HepG2 (cell line): ENCODE data around the gene MMP25. TPM values are rescaled to one million over a fixed set of nuclear protein-coding genes. Genes with fewer than 3 reads are reported as not detected.

Experiments used
- FOXO1 ChIP-seq: sonication (generic); formaldehyde crosslinking; IDR thresholded peaks from 2 replicates; pipeline ENCODE4 v1.4.0; 2020; ENCODE audit warnings: missing genetic modification reagents
- KLF11 ChIP-seq: IDR thresholded peaks from 2 replicates; pipeline ENCODE4 v1.6.1; 2016; ENCODE audit warnings: missing compliant biosample characterization
- MXI1 ChIP-seq: IDR thresholded peaks from 3 replicates; pipeline ENCODE4 v1.6.1; 2012; ENCODE audit warnings: low read depth, low read length, inconsistent platforms, borderline replicate concordance
- NFIC ChIP-seq: IDR thresholded peaks from 2 replicates; pipeline ENCODE4 v1.6.1; 2012; ENCODE audit warnings: mild to moderate bottlenecking, low read length, inconsistent platforms
- PHF8 ChIP-seq: sonication (generic); formaldehyde crosslinking; IDR thresholded peaks from 2 replicates; pipeline ENCODE4 v1.5.0; 2020; ENCODE audit warnings: missing genetic modification reagents
- POLR2AphosphoS5 ChIP-seq: IDR thresholded peaks from 2 replicates; pipeline ENCODE4 v1.6.1; 2012; ENCODE audit warnings: low read depth, low read length
- SIN3B ChIP-seq: fragments of 150-350 bp; IDR thresholded peaks from 2 replicates; pipeline ENCODE4 v1.6.1; 2014; ENCODE audit warnings: low read length
- SOX6 ChIP-seq, 2 experiments: fragments of 450-650 bp in 1 of 2; sonication (generic) in 1 of 2; formaldehyde crosslinking in 1 of 2; IDR thresholded peaks; 2 replicates each; pipeline versions ENCODE4 v1.4.0 to v1.6.1; 2017 to 2020; ENCODE audit warnings: antibody characterized with exemption in 1 of 2, mild to moderate bottlenecking in 1 of 2, missing genetic modification reagents in 1 of 2
- SRY ChIP-seq: sonication (generic); formaldehyde crosslinking; IDR thresholded peaks from 2 replicates; pipeline ENCODE4 v1.8.0; 2022; ENCODE audit warnings: mild to moderate bottlenecking, missing genetic modification reagents
- STAG1 ChIP-seq: sonication (generic); formaldehyde crosslinking; IDR thresholded peaks from 2 replicates; pipeline ENCODE4 v1.4.0; 2020; ENCODE audit warnings: missing genetic modification reagents
- U2AF2 ChIP-seq: fragments of 200-400 bp; formaldehyde crosslinking; IDR thresholded peaks from 2 replicates; pipeline ENCODE4 v1.6.1; 2017; ENCODE audit warnings: low read depth, mild to moderate bottlenecking, low read length
- ZFP36L2 ChIP-seq: sonication (generic); formaldehyde crosslinking; IDR thresholded peaks from 2 replicates; pipeline ENCODE4 v1.4.0; 2020; ENCODE audit warnings: missing genetic modification reagents
- ZKSCAN5 ChIP-seq: sonication (generic); formaldehyde crosslinking; IDR thresholded peaks from 2 replicates; pipeline ENCODE4 v1.5.1; 2020; ENCODE audit warnings: mild to moderate bottlenecking, missing genetic modification reagents
- ZMYM4 ChIP-seq: sonication (generic); formaldehyde crosslinking; IDR thresholded peaks from 2 replicates; pipeline ENCODE4 v1.8.1; 2023; ENCODE audit warnings: mild to moderate bottlenecking, missing genetic modification reagents
- ZNF12 ChIP-seq: sonication (generic); formaldehyde crosslinking; IDR thresholded peaks from 2 replicates; pipeline ENCODE4 v1.5.0; 2020; ENCODE audit warnings: missing genetic modification reagents
- ZNF20 ChIP-seq: sonication (generic); formaldehyde crosslinking; IDR thresholded peaks from 2 replicates; pipeline ENCODE4 v1.4.0; 2020; ENCODE audit warnings: mild to moderate bottlenecking, moderate library complexity, missing genetic modification reagents
- ZNF709 ChIP-seq: sonication (generic); formaldehyde crosslinking; IDR thresholded peaks from 2 replicates; pipeline ENCODE4 v1.5.0; 2020; ENCODE audit warnings: mild to moderate bottlenecking, missing genetic modification reagents
- ZNF790 ChIP-seq: sonication (generic); formaldehyde crosslinking; IDR thresholded peaks from 2 replicates; pipeline ENCODE4 v1.8.0; 2022; ENCODE audit warnings: missing genetic modification reagents, mild to moderate bottlenecking, borderline replicate concordance
- ZSCAN22 ChIP-seq: sonication (generic); formaldehyde crosslinking; IDR thresholded peaks from 2 replicates; pipeline ENCODE4 v1.4.0; 2020; ENCODE audit warnings: mild to moderate bottlenecking, missing genetic modification reagents
- polyA plus RNA-seq, 8 experiments: library from polyadenylated mRNA; depleted of rRNA in 3 of 8; stranded (reverse) in 7 of 8; unstranded in 1 of 8; fragments of >200 nt; fragmentation: Illumina TruSeq in 4 of 8; extraction: Trizol in 4 of 8; gene quantifications; 2 replicates each; pipeline versions ENCODE4 v1.2.1 to v1.2.3, GENCODE V29; 2011 to 2016; ENCODE audit warnings: low read depth in 4 of 8, missing spikeins in 1 of 8, mixed read lengths in 1 of 8; ENCODE audit not compliant: insufficient read depth in 1 of 8
- total RNA-seq, 5 experiments: library from RNA; depleted of rRNA; stranded (reverse); fragments of >200 nt; fragmentation: Illumina TruSeq; extraction: Trizol; gene quantifications; 2 replicates each; pipeline ENCODE4 v1.2.3, GENCODE V29; 2016; ENCODE audit warnings: low read depth in 1 of 5
- TF ChIP-seq, protein P1 (sequence below): sonication (generic); formaldehyde crosslinking; IDR thresholded peaks from 2 replicates; pipeline ENCODE4 v1.4.0; 2020; ENCODE audit warnings: mild to moderate bottlenecking, missing genetic modification reagents
- TF ChIP-seq, protein P2 (sequence below): sonication (generic); formaldehyde crosslinking; conservative IDR thresholded peaks from 2 replicates; pipeline ENCODE4 v1.4.0; 2020; ENCODE audit warnings: missing genetic modification reagents
- TF ChIP-seq, protein P3 (sequence below): IDR thresholded peaks from 2 replicates; pipeline ENCODE4 v1.6.1; 2016; ENCODE audit warnings: missing genetic modification reagents, missing compliant biosample characterization
- TF ChIP-seq, protein P4 (sequence below): sonication (generic); formaldehyde crosslinking; IDR thresholded peaks from 2 replicates; pipeline ENCODE4 v1.4.0; 2020; ENCODE audit warnings: missing genetic modification reagents

Gene MMP25
- total and polyA plus RNA-seq, 2 of the 13 experiments (the other 11 are each of a cell fraction or from before 2014, with no cell fraction given) = 0.04 to 0.08 TPM

DNA sequence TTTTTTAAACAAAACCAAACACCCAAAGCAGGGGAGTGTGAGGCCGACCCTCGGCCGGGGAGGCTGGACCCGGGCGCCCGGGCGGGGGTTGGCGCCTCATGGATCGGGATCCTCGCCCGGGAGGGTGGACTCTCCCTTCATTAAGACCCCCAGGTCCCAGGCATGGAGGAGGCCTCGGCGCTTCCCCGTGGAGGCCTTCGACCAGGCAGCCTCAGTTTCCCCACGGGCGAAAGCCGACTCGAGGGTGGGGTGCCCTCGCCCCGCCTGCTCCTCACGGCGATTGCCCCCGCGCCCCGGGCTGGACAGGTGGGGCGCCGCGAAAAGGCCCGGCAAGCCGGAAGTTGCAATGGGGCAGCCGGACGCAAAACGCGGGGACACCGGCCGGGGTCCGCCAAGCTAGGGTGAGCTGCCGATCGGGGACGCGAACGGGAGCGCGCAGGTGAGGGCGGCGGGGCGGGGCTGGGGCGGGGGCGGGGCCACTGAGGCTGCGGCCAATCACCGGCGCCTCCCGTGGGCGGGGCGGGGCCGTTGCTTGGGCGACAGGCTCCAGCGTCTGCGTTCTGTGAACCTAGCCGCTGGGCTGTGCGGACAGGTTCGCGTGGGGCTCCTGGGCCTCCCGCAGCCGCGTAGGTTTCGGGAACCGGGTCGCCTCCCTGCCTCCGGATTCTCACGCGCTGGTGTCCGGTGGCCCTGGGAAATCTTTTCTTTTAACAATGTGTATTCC, 60.0 kb downstream of the MMP25 start (continued):
- TF ChIP-seq U2AF2 (no peak), ZNF709 (CRISPR knock-in tag) (no peak), ZMYM4 (peak; percentile 65), SIN3B (no peak), ZFP36L2 (CRISPR knock-in tag) (no peak), ZNF790 (CRISPR knock-in tag) (no peak), SOX6 (IDR thresholded peaks at IDR 0.05) (no peak), SOX6 (CRISPR knock-in tag; IDR thresholded peaks at IDR 0.05) (peak; percentile 61), STAG1 (peak; percentile 6; the same call in 1 of the 2 replicates), POLR2AphosphoS5 (peak; percentile 80), ZNF12 (CRISPR knock-in tag) (no peak), ZNF20 (CRISPR knock-in tag) (no peak), NFIC (no peak), PHF8 (peak; percentile 95), SRY (CRISPR knock-in tag) (peak; percentile 66; the same call in 1 of the 2 replicates), ZKSCAN5 (no peak), FOXO1 (CRISPR knock-in tag) (no peak; the same call in 1 of the 2 replicates), MXI1 (peak; percentile 96; the same call in 2 of the 3 replicates), KLF11 (no peak), ZSCAN22 (CRISPR knock-in tag) (no peak)
- TF ChIP-seq, protein P1, sequence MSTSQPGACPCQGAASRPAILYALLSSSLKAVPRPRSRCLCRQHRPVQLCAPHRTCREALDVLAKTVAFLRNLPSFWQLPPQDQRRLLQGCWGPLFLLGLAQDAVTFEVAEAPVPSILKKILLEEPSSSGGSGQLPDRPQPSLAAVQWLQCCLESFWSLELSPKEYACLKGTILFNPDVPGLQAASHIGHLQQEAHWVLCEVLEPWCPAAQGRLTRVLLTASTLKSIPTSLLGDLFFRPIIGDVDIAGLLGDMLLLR (CRISPR knock-in tag) = peak; percentile 71
- TF ChIP-seq, protein P2, sequence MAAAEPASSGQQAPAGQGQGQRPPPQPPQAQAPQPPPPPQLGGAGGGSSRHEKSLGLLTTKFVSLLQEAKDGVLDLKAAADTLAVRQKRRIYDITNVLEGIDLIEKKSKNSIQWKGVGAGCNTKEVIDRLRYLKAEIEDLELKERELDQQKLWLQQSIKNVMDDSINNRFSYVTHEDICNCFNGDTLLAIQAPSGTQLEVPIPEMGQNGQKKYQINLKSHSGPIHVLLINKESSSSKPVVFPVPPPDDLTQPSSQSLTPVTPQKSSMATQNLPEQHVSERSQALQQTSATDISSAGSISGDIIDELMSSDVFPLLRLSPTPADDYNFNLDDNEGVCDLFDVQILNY (CRISPR knock-in tag) = no peak
- TF ChIP-seq, protein P3, sequence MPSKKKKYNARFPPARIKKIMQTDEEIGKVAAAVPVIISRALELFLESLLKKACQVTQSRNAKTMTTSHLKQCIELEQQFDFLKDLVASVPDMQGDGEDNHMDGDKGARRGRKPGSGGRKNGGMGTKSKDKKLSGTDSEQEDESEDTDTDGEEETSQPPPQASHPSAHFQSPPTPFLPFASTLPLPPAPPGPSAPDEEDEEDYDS (CRISPR knock-in tag) = no peak
- TF ChIP-seq, protein P4, sequence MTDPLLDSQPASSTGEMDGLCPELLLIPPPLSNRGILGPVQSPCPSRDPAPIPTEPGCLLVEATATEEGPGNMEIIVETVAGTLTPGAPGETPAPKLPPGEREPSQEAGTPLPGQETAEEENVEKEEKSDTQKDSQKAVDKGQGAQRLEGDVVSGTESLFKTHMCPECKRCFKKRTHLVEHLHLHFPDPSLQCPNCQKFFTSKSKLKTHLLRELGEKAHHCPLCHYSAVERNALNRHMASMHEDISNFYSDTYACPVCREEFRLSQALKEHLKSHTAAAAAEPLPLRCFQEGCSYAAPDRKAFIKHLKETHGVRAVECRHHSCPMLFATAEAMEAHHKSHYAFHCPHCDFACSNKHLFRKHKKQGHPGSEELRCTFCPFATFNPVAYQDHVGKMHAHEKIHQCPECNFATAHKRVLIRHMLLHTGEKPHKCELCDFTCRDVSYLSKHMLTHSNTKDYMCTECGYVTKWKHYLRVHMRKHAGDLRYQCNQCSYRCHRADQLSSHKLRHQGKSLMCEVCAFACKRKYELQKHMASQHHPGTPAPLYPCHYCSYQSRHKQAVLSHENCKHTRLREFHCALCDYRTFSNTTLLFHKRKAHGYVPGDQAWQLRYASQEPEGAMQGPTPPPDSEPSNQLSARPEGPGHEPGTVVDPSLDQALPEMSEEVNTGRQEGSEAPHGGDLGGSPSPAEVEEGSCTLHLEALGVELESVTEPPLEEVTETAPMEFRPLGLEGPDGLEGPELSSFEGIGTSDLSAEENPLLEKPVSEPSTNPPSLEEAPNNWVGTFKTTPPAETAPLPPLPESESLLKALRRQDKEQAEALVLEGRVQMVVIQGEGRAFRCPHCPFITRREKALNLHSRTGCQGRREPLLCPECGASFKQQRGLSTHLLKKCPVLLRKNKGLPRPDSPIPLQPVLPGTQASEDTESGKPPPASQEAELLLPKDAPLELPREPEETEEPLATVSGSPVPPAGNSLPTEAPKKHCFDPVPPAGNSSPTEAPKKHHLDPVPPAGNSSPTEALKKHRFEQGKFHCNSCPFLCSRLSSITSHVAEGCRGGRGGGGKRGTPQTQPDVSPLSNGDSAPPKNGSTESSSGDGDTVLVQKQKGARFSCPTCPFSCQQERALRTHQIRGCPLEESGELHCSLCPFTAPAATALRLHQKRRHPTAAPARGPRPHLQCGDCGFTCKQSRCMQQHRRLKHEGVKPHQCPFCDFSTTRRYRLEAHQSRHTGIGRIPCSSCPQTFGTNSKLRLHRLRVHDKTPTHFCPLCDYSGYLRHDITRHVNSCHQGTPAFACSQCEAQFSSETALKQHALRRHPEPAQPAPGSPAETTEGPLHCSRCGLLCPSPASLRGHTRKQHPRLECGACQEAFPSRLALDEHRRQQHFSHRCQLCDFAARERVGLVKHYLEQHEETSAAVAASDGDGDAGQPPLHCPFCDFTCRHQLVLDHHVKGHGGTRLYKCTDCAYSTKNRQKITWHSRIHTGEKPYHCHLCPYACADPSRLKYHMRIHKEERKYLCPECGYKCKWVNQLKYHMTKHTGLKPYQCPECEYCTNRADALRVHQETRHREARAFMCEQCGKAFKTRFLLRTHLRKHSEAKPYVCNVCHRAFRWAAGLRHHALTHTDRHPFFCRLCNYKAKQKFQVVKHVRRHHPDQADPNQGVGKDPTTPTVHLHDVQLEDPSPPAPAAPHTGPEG = peak; percentile 72; the same call in 1 of the 2 replicates
